HG02973 (cell line): Measurements from ENCODE around the gene CDC42BPA.
"Not testable (repeated sequence)": the region's sequence is repeated elsewhere in the genome, so short reads cannot be mapped to it uniquely, and the experiment has no call there.

ENCODE experiments used
- ATAC-seq: cut with Tn5 transposase; IDR thresholded peaks from one replicate; pipeline ENCODE4 v1.9.1; 2021; ENCODE audit warnings: moderate library complexity; ENCODE audit not compliant: unreplicated experiment

CDC42BPA gene

DNA sequence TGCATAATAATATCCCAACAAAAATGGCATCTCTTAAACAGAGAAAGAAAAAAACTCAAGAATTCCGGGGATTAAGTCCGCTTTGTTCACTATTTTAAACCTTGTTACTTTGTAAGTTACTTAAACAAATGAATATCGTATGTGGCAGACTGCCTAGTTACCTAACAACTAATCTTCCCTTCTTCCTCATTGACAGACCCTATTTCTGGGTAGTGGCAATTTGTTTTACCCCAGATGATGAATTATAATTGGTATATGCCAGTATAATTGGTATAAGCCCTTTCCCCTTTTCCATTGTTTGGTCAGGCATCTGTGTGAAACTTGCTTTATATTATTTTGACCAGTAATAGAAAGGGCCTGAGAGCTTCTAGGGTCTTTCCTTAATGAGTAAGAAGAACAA is 52.4 kb downstream of the CDC42BPA start:
- no peak for ATAC-seq

- ATAC-seq, result no peak
Measured at GRCh38 chr1:227263869-227264268, 54.4 kb downstream of the CDC42BPA start.

- no peak for ATAC-seq
Measured at GRCh38 chr1:227261501-227261900, 56.8 kb downstream of the CDC42BPA start.

- no peak for ATAC-seq
Measured at GRCh38 chr1:227260433-227260832, 57.9 kb downstream of the CDC42BPA start.

DNA sequence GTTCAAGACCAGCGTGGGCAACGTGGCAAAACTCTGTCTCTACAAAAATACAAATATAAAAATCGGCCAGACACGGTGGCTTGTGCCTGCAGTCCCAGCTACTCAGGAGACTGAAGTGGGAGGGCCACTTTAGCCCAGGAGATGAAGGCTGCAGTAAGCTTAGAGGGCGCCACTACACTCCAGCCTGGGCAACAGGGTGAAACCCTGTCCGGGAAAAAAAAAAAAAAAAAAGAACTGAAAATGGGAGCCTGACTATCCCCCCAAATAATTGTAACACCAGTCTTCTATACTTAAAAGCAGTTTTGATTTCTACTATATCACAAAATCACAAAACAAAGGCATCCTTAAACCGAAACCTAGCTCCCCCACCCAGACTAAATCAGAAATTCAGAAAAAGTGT is 60.3 kb downstream of the CDC42BPA start:
- ATAC-seq, result no peak

GRCh38 chr1:227255086-227255732 is 63.1 kb downstream of the CDC42BPA start:
- no peak for ATAC-seq

- ATAC-seq, result no peak
Measured at GRCh38 chr1:227253065-227253464, 65.2 kb downstream of the CDC42BPA start.

DNA sequence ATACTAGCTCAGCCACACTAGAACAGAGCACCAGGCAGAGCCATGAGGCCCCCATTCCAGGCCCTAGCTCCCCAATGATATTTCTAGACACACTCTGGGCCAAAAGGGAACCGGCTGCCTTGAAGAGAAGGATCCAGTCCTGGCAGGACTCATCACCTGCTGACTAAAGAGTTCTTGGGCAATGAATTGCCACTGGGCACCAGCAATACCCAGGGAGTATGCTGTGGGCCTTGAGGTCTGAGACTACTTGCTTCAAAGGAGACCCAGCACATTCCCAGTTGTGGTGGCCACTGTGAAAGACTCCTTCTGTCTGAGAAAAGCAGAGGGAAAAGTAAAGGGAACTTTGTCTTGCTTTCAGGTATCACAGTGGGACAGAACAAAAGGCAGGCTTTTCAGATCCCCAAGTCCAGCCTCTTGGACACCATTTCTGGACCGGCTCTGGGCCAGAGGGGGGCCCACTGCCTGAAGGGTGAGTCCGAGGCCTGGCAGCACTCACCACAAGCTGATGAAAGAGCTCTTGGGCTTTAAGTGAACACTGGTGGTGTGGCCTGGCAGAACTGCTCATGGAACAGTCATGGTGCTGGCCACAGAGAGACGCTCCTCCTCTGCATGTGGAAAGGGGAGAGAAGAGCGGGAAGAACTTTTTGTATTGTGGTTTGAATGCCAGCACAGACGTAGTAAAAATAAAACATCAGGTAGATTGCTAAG is 72.5 kb downstream of the CDC42BPA start:
- ATAC-seq, result no peak

DNA sequence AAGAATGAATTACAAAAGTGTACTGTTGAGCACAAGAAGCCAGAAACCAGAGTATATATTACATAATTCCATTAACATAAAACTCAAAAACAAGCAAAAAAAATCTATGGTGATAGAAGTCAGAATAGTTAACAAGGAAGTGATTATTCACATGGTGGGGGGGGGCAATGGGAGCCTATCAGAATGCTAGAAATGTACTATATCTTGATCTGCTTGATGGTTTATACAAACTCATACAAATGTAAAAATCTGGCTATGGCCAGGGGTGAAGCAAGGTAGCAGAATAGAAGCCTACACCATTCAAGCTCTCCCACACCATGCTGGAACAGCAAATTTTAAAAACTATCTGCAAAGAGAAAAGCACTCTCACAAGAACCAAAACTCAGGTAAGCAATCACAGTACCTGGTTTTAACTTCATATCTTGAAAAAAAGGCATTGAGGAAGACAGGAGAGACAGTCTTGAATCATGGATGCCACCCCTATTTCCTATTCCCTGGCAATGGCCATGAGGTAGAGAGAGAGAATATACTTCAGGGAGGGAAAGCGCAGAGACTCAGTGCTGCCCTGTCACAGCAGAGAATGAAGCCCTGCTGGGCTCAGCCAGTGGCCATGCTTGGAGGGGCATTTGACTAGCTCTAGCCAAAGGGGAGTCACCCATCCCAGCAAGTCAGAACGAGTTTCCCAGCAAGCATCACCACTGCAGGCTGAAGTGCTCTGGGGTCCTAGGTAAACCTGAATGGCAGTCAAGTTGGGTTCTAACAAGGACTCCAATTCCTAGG is 73.8 kb downstream of the CDC42BPA start:
- ATAC-seq, result no peak

GRCh38 chr1:227242811-227243682 is 75.2 kb downstream of the CDC42BPA start:
- ATAC-seq, result no peak

DNA sequence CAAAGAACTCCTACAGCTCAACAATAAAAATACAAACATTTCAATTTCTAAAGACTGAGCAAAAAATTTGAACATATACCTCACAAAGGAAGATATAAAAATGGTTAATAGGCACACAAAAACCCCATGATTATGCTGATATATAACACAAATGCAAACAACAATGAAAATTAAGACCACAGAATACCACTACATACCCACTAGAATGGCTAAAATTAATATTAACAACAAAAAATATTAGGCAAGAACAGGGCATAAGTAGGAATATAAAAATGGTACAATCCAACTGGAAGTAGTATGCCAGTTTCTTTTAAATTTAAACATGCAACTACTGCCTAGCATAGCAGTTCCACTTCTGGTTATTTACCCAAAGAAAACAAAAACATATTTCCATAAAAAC is 77.3 kb downstream of the CDC42BPA start:
- ATAC-seq, result no peak

DNA sequence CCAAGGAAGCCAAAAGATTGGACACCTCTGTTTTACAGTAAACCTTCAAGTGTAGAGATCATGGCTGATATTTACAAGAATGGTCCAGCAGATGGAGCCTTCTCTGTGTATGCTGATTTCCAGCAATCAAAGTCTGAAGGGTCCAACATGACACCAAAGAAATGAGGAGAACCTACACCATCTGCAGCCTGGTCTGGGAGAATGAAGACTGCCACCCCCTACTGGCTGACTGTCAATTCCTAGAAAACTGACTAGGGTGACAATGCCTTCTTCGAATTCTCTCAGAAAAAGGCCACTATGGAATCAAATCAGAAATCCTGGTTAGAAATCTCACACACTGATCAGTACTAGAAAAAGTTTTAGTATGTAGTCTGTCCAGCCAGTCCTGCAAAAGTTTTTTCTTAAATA is 83.3 kb downstream of the CDC42BPA start:
- ATAC-seq, result no peak

DNA sequence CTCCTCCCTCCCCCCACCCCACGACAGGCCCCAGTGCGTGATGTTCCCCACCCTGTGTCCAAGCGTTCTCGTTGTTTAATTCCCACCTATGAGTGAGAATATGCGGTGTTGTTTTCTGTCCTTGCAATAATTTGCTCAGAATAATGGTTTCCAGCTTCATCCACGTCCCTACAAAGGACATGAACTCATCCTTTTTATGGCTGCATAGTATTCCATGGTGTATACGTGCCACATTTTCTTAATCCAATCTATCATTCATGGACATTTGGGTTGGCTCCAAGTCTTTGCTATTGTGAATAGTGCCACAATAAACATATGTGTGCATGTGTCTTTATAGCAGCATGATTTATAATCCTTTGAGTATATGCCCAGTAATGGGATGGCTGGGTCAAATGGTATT is 87.2 kb downstream of the CDC42BPA start:
- ATAC-seq, result not testable (repeated sequence)

DNA sequence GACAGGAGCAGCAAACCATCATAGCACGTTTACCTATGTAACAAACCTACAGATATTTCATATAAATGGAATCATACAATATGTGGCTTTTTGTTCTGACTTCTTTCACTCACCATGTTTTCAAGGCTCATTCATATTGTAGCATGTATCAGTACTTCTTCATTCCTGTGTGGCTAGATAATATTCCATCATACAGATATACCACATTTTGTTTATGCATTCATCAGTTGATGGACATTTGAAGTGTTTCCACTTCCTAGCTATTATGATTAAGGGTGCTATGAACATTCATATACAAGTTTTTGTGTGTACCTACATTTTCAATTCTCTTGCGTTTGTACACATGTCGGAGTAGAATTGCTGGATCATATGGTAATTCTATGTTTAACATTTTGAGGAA is 90.1 kb downstream of the CDC42BPA start:
- no peak for ATAC-seq

- ATAC-seq, result no peak
Measured at GRCh38 chr1:227227761-227228160, 90.5 kb downstream of the CDC42BPA start.

- ATAC-seq, result no peak
Measured at GRCh38 chr1:227225715-227226346, 92.5 kb downstream of the CDC42BPA start.

DNA sequence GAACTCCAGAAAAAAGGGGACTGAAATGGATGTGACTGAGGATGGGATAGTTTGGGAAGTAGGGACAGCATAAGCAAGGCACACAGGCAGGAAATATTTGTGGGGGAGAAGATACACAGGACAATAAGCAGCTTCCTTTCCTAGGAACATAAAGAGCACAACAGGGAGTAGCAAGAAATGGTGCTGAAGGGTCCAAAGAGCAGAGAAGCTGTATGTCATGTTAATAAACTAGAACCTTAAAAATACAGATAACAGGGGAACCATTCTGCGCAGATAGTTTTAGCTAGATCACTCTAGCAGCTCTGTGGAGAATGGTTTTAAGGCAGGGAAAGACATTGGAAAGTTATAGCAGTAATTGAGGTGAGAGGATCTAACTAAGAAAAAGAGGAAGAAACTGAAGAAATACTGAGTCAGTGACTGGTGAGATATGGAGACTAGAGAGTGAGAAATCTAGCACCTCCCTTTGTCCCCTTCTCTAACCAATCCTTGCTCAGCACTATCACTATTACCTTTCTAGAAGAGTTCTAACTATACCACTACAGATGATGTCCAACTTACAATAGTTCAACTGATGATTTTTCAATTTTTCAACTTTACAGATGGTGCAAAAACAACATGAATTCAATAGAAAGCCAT is 95.0 kb downstream of the CDC42BPA start:
- ATAC-seq, result no peak

GRCh38 chr1:227219715-227220292 is 98.5 kb downstream of the CDC42BPA start:
- ATAC-seq, result no peak

DNA sequence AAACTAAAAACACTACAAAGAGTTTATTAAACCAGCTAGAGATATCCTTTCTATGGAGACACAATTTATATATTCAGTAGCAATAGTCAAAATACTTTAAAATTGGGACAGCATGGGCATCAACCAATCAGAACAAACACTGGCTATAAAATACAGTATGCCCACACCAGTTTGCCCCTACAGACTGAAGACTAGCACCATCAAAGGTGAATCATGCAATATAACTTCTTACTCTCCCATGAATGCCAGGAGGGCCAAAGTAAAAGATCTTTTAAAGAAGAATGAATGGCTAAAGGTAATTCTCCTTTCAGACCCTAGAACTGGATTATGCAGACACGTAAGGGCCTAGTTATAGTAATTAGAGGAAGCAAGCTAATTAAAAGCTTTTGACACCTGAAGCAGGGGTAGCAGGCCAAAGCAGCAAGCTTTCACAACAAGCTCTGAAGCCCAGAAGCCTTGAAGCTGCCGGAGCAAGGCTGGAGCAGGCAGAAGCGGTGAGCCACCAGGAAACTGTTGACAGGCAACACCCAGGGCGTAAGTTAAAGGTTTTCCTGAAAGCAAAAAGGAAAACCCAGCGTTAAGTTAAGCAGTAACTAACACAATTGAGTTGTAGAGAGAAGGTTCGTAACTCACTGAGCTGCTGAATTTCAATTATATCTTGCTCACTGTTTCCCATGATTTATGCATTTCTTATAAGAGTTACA is 99.3 kb downstream of the CDC42BPA start:
- no peak for ATAC-seq
